H9 (cell line): ENCODE data around the gene ABCA12. TPM values are rescaled to one million over a fixed set of nuclear protein-coding genes. Genes with fewer than 3 reads are reported as not detected.

ENCODE experiments used
- DNase-seq: peaks from one replicate; pipeline ENCODE4 v3.0.0-alpha.2; 2017
- H2AFZ ChIP-seq: one replicate; pipeline ENCODE4 v1.6.1; 2013; ENCODE audit warnings: mild to moderate bottlenecking, low read length, control low read depth, moderate library complexity
- H2AK5ac ChIP-seq: 2 replicates; pipeline ENCODE4 v1.6.1; 2013; ENCODE audit warnings: low read length, control low read depth, mixed read lengths; ENCODE audit not compliant: insufficient read length
- H2BK120ac ChIP-seq: one replicate; pipeline ENCODE4 v1.6.1; 2013; ENCODE audit warnings: low read depth, mild to moderate bottlenecking, low read length, control low read depth, inconsistent platforms; ENCODE audit not compliant: poor library complexity, severe bottlenecking
- H2BK12ac ChIP-seq: 2 replicates; pipeline ENCODE4 v1.6.1; 2013; ENCODE audit warnings: low read length, control low read depth, mixed read lengths, low read depth; ENCODE audit not compliant: insufficient read length
- H2BK15ac ChIP-seq: 2 replicates; pipeline ENCODE4 v1.6.1; 2013; ENCODE audit warnings: low read depth, low read length, control low read depth
- H2BK20ac ChIP-seq: one replicate; pipeline ENCODE4 v1.6.1; 2013; ENCODE audit warnings: low read depth, mild to moderate bottlenecking, low read length, control low read depth, inconsistent platforms; ENCODE audit not compliant: poor library complexity, severe bottlenecking
- H2BK5ac ChIP-seq: 2 replicates; pipeline ENCODE4 v1.6.1; 2013; ENCODE audit warnings: low read length, control low read depth, mixed read lengths; ENCODE audit not compliant: insufficient read length
- H3K14ac ChIP-seq: 2 replicates; pipeline ENCODE4 v1.6.1; 2013; ENCODE audit warnings: low read length, control low read depth; ENCODE audit not compliant: insufficient read depth
- H3K18ac ChIP-seq: 2 replicates; pipeline ENCODE4 v1.6.1; 2013; ENCODE audit warnings: low read depth, mild to moderate bottlenecking, mixed read lengths, low read length, control low read depth; ENCODE audit not compliant: insufficient read length
- H3K23ac ChIP-seq: 2 replicates; pipeline ENCODE4 v1.6.1; 2013; ENCODE audit warnings: low read length, control low read depth, mixed read lengths, low read depth; ENCODE audit not compliant: insufficient read length
- H3K23me2 ChIP-seq: 2 replicates; pipeline ENCODE4 v1.6.1; 2013; ENCODE audit warnings: low read depth, mild to moderate bottlenecking, mixed read lengths, low read length, control low read depth; ENCODE audit not compliant: insufficient read length, poor library complexity, severe bottlenecking
- H3K27ac ChIP-seq: 2 replicates; pipeline ENCODE4 v1.5.1; 2013; ENCODE audit warnings: low read length, control low read depth, mixed read lengths, low read depth; ENCODE audit not compliant: insufficient read length
- H3K27me3 ChIP-seq: 2 replicates; pipeline ENCODE4 v1.6.1; 2013; ENCODE audit warnings: low read length, control low read depth, inconsistent platforms; ENCODE audit not compliant: insufficient read depth
- H3K4ac ChIP-seq: 2 replicates; pipeline ENCODE4 v1.6.1; 2013; ENCODE audit warnings: low read depth, mild to moderate bottlenecking, control low read depth, inconsistent platforms, low read length, moderate library complexity
- H3K4me1 ChIP-seq: 2 replicates; pipeline ENCODE4 v1.6.1; 2013; ENCODE audit warnings: low read length, control low read depth, inconsistent platforms; ENCODE audit not compliant: insufficient read depth
- H3K4me2 ChIP-seq: 2 replicates; pipeline ENCODE4 v1.6.1; 2013; ENCODE audit warnings: low read length, control low read depth, mixed read lengths; ENCODE audit not compliant: insufficient read length, insufficient read depth
- H3K56ac ChIP-seq: 2 replicates; pipeline ENCODE4 v1.6.1; 2013; ENCODE audit warnings: low read depth, mild to moderate bottlenecking, mixed read lengths, low read length, control low read depth; ENCODE audit not compliant: insufficient read length
- H3K79me1 ChIP-seq: 2 replicates; pipeline ENCODE4 v1.6.1; 2013; ENCODE audit warnings: low read depth, mild to moderate bottlenecking, moderate library complexity, low read length, control low read depth, inconsistent platforms; ENCODE audit not compliant: insufficient read depth, poor library complexity, severe bottlenecking
- H3K79me2 ChIP-seq: 2 replicates; pipeline ENCODE4 v1.6.1; 2013; ENCODE audit warnings: low read length, control low read depth, inconsistent platforms; ENCODE audit not compliant: insufficient read depth
- H3K9ac ChIP-seq: 2 replicates; pipeline ENCODE4 v1.6.1; 2013; ENCODE audit warnings: low read length, control low read depth, mixed read lengths; ENCODE audit not compliant: insufficient read length; ENCODE audit errors: extremely low read depth
- H3K9me3 ChIP-seq: one replicate; pipeline ENCODE4 v1.6.1; 2013; ENCODE audit warnings: low read depth, low read length, inconsistent platforms; ENCODE audit not compliant: control insufficient read depth
- H3T11ph ChIP-seq: one replicate; pipeline ENCODE4 v1.6.1; 2013; ENCODE audit warnings: mild to moderate bottlenecking, low read length, control low read depth, inconsistent platforms
- H4K20me1 ChIP-seq: one replicate; pipeline ENCODE4 v1.6.1; 2013; ENCODE audit not compliant: control insufficient read depth, insufficient read length, insufficient read depth
- H4K5ac ChIP-seq: 2 replicates; pipeline ENCODE4 v1.6.1; 2013; ENCODE audit warnings: low read depth, mild to moderate bottlenecking, mixed read lengths, low read length, control low read depth; ENCODE audit not compliant: insufficient read length
- H4K8ac ChIP-seq: replicated peaks from 2 replicates; pipeline ENCODE4 v1.6.1; 2013; ENCODE audit warnings: low read length, control low read depth, mixed read lengths, low read depth; ENCODE audit not compliant: insufficient read length
- H4K91ac ChIP-seq: 2 replicates; pipeline ENCODE4 v1.6.1; 2013; ENCODE audit warnings: low read depth, mild to moderate bottlenecking, moderate library complexity, mixed read lengths, low read length, control low read depth; ENCODE audit not compliant: insufficient read length
- H3K27ac Mint-ChIP-seq, 3 experiments: 2 replicates in 2 of 3; 3 replicates in 1 of 3; pipeline ENCODE4 v1.8.0; 2020 to 2021; ENCODE audit warnings: mixed read lengths in 3 of 3, mild to moderate bottlenecking in 1 of 3, moderate library complexity in 1 of 3
- H3K27me3 Mint-ChIP-seq: 2 replicates; pipeline ENCODE4 v1.8.0; 2021; ENCODE audit warnings: low read depth, mild to moderate bottlenecking, moderate library complexity, mixed read lengths
- H3K36me3 Mint-ChIP-seq, 3 experiments: 2 replicates in 2 of 3; 3 replicates in 1 of 3; pipeline ENCODE4 v1.8.0; 2020 to 2021; ENCODE audit warnings: low read depth in 3 of 3, mixed read lengths in 3 of 3; ENCODE audit not compliant: insufficient read depth in 1 of 3
- H3K4me1 Mint-ChIP-seq, 2 experiments: 2 replicates each; pipeline ENCODE4 v1.8.0; 2020; ENCODE audit warnings: mixed read lengths in 2 of 2
- H3K4me3 Mint-ChIP-seq, 2 experiments: 2 replicates in 1 of 2; 3 replicates in 1 of 2; pipeline ENCODE4 v1.8.0; 2020 to 2021; ENCODE audit warnings: mild to moderate bottlenecking in 2 of 2, mixed read lengths in 2 of 2, moderate library complexity in 1 of 2
- H3K9me3 Mint-ChIP-seq, 2 experiments: 2 replicates in 1 of 2; 3 replicates in 1 of 2; pipeline ENCODE4 v1.8.0; 2020; ENCODE audit warnings: mild to moderate bottlenecking in 2 of 2, mixed read lengths in 2 of 2, moderate library complexity in 1 of 2
- WGBS: extraction: QIAGEN DNeasy Blood & Tissue Kit; methylation state at CpG from one replicate; pipeline ENCODE4 v1.1.7; 2013; ENCODE audit warnings: missing lambda C conversion rate, low lambda C conversion rate, mixed read lengths; ENCODE audit not compliant: insufficient read length; ENCODE audit errors: extremely low coverage; 5-methylcytosine and 5-hydroxymethylcytosine counted together
- total RNA-seq: library from RNA; stranded (reverse); gene quantifications from 2 replicates; pipeline ENCODE4 v1.2.1, GENCODE V29; 2021
- TF ChIP-seq, protein P1 (sequence below): fragments of 200-600 bp; sonication (generic); conservative IDR thresholded peaks from 3 replicates; pipeline ENCODE4 v1.8.0; 2021; ENCODE audit warnings: antibody characterized with exemption, mild to moderate bottlenecking

The ABCA12 gene
- total RNA-seq, 1 experiment from 2014 or later = not detected

DNA sequence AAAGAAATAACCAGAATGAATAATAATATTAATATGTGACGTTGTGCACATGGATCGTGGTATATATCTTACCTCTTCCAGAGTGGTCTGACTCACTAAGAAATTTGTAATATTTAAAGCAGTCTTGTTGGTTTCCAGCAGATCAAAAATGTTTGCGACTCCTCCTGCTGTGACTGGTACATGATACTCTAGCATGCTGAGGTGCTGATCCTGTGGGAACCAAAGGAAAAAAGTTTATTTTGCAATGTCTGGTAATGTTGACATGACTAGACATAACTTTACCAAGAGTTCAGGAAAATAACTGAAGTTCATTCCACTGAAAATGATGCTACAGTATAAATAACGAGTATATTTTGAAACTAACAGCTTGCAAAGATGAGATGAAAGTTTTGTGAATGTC lies 204.4 kb downstream of the ABCA12 start:
- H3K27ac ChIP-seq = no peak overlapping the region
- H3K27me3 ChIP-seq = no peaks in the 10 kb centered on the region
- H2AK5ac ChIP-seq = no peak overlapping the region
- no peak overlapping the region for H2BK15ac ChIP-seq
- H4K5ac ChIP-seq = no peak overlapping the region
- no peak overlapping the region for H2BK20ac ChIP-seq
- no peak overlapping the region for H3T11ph ChIP-seq
- no peak overlapping the region for H3K27ac Mint-ChIP-seq
- TF ChIP-seq, protein P1, sequence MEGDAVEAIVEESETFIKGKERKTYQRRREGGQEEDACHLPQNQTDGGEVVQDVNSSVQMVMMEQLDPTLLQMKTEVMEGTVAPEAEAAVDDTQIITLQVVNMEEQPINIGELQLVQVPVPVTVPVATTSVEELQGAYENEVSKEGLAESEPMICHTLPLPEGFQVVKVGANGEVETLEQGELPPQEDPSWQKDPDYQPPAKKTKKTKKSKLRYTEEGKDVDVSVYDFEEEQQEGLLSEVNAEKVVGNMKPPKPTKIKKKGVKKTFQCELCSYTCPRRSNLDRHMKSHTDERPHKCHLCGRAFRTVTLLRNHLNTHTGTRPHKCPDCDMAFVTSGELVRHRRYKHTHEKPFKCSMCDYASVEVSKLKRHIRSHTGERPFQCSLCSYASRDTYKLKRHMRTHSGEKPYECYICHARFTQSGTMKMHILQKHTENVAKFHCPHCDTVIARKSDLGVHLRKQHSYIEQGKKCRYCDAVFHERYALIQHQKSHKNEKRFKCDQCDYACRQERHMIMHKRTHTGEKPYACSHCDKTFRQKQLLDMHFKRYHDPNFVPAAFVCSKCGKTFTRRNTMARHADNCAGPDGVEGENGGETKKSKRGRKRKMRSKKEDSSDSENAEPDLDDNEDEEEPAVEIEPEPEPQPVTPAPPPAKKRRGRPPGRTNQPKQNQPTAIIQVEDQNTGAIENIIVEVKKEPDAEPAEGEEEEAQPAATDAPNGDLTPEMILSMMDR = no peak
- no peak overlapping the region for H2BK120ac ChIP-seq
- no peak overlapping the region for H3K4me3 Mint-ChIP-seq
- H4K8ac ChIP-seq = no peak overlapping the region
- H3K36me3 Mint-ChIP-seq = no peaks in the 10 kb centered on the region
- H3K9ac ChIP-seq = no peak overlapping the region
- no peaks in the 10 kb centered on the region for H3K79me1 ChIP-seq
- no peaks in the 10 kb centered on the region for H3K9me3 Mint-ChIP-seq
- H2BK5ac ChIP-seq = no peak overlapping the region
- no peaks in the 10 kb centered on the region for H3K4me1 Mint-ChIP-seq
- H2BK12ac ChIP-seq = no peak overlapping the region
- no peak overlapping the region for H4K91ac ChIP-seq
- no peaks in the 10 kb centered on the region for H4K20me1 ChIP-seq
- H3K27me3 Mint-ChIP-seq = no peaks in the 10 kb centered on the region
- no peak overlapping the region for H3K14ac ChIP-seq
- H3K4ac ChIP-seq = no peak overlapping the region
- no peaks in the 10 kb centered on the region for H3K79me2 ChIP-seq
- no peak for DNase-seq
- H3K23me2 ChIP-seq = no peaks in the 10 kb centered on the region
- H3K23ac ChIP-seq = no peak overlapping the region
- H3K4me2 ChIP-seq = no peak overlapping the region
- no peak overlapping the region for H3K56ac ChIP-seq
- H3K9me3 ChIP-seq = no peaks in the 10 kb centered on the region
- H2AFZ ChIP-seq = no peak overlapping the region
- no CpG with 5 or more reads among the region's 4 CpGs for WGBS
- H3K4me1 ChIP-seq = no peaks in the 10 kb centered on the region
- no peak overlapping the region for H3K18ac ChIP-seq
